ENCODE measurements around the gene CACNA1B.
"Not testable (repeated sequence)": the region's sequence is repeated elsewhere in the genome, so short reads cannot be mapped to it uniquely, and the experiment has no call there.

CACNA1B gene

GRCh38 chr9:137890768-137891587, 13.4 kb downstream of the CACNA1B start:
- DNase-seq, result not testable (repeated sequence)

- DNase-seq, result no peak
Observed at GRCh38 chr9:137891588-137892423, 14.2 kb downstream of the CACNA1B start.

- no peak for DNase-seq
Observed at GRCh38 chr9:137892424-137893191, 15.0 kb downstream of the CACNA1B start.

- no peak for DNase-seq
Observed at GRCh38 chr9:137893670-137894069, 16.1 kb downstream of the CACNA1B start.

GRCh38 chr9:137899551-137900360, 22.2 kb downstream of the CACNA1B start:
- DNase-seq, result no peak

DNA sequence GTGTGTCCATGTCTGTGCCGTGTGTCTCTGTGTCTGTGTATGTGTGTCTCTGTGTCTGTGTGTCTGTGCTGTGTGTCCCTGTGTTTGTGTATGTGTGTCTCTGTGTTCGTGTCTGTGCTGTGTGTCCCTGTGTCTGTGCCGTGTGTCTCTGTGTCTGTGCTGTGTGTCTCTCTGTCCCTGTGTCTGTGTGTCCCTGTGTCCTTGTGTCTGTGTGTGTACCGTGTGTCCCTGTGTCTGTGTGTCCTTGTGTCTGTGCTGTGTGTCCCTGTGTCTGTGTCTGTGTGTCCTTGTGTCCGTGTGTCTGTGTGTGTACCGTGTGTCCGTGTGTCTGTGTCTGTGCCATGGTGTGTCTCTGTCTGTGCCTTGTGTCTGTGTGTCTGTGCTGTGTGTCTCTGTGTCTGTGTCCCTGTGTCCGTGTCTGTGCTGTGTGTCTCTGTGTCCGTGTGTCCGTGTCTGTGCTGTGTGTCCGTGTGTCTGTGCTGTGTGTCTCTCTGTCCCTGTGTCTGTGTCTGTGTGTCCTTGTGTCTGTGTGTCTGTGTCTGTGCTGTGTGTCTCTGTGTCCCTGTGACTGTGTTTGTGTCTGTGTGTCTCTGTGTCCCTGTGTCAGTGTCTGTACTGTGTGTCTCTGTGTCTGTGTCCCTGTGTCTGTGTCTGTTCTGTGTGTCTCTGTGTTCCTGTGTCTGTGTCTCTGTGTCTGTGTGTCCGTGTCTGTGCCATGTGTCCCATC, 23.2 kb downstream of the CACNA1B start:
- DNase-seq, result no peak

DNA sequence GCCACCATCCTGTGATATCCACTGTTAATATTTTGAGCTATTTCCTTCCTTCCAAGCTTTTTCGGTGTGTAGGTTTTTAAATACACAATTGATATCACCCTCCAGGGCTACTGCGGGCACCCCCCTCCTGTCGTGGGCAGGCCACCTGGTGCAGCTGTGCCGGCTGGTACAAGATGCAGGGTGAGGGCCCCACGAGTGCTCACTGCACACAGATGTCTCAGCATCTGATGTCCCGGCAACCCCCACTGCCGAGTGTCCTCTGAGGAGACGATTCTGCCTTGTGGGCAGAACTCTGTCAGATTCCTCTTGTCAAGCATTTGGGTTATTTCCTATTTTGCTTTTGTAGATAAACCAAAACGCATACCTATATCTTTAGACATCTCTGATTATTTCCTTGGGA, 25.1 kb downstream of the CACNA1B start:
- DNase-seq, result no peak

- no peak for DNase-seq
Observed at GRCh38 chr9:137905740-137906139, 28.2 kb downstream of the CACNA1B start.

- no peak for DNase-seq
Observed at GRCh38 chr9:137907776-137908175, 30.2 kb downstream of the CACNA1B start.

GRCh38 chr9:137912671-137913070, 35.1 kb downstream of the CACNA1B start:
- DNase-seq, result no peak

DNA sequence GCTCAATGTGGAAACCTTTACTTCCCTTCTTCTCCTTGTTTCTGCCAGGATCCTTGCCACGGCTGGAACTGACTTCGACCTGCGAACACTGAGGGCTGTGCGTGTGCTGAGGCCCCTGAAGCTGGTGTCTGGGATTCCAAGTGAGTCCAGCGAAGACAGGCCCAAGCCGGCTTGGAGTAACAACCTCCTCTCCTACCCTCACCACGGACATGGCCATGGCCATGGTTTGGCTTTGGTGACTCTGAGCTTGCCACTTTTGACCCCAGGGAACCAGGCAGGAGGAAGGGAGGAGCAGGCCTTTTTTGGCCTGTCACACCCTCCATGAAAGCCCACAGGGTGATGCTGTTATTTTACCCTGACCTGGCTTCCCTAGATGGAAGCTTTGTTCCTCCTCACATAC, 35.5 kb downstream of the CACNA1B start:
- no peak for DNase-seq

GRCh38 chr9:137913771-137914767, 36.5 kb downstream of the CACNA1B start:
- no peak for DNase-seq

DNA sequence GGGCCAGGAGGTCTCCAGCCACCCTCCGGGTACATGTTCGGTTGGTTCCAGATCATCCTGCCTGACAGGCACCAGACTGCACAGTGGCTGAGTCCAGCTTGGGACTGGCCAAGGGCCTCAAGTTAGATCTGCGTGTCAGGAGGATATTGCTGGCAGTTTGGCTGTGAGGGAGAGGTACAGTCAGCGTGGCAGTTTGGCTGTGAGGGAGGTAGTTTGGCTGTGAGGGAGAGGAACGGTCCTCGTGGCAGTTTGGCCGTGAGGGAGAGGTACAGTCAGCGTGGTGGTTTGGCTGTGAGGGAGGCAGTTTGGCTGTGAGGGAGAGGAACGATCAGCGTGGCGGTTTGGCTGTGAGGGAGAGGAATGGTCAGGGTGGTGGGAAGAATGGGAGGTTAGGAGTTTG, 39.0 kb downstream of the CACNA1B start:
- DNase-seq, result no peak

DNA sequence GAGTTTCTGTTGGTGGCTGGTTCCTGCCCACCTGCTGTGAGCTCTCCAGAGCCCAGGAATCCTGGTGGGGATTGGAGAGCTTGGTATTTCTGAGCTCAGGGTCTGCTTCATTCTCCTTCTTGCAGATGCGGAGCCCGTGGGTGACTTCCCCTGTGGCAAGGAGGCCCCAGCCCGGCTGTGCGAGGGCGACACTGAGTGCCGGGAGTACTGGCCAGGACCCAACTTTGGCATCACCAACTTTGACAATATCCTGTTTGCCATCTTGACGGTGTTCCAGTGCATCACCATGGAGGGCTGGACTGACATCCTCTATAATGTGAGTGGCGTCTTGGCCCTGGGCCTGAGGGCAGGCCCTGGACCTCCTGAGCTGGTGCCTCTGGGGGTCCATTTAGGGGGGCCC, 39.5 kb downstream of the CACNA1B start:
- DNase-seq, result no peak

DNA sequence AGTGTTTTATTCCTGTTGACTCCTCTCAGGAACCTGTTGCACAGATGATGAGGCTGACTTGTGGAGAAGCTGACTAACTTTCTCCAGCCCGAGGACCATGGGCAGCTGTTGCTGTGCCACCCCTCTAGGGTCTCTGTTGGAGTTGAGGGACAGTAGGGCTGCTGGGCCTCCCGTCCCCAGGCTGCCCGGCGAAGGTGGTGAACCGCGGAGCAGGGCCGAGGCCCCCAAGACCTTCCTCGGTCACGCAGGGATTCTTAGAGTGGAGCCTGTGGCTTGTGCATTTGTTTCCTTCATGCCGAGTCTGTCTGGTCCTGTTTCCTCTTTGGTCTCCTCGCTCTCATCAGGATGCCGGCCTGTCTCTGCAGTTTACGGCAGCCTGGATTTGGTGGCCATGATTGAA, 40.2 kb downstream of the CACNA1B start:
- DNase-seq, result no peak

GRCh38 chr9:137918331-137919094, 40.9 kb downstream of the CACNA1B start:
- DNase-seq, result no peak

DNA sequence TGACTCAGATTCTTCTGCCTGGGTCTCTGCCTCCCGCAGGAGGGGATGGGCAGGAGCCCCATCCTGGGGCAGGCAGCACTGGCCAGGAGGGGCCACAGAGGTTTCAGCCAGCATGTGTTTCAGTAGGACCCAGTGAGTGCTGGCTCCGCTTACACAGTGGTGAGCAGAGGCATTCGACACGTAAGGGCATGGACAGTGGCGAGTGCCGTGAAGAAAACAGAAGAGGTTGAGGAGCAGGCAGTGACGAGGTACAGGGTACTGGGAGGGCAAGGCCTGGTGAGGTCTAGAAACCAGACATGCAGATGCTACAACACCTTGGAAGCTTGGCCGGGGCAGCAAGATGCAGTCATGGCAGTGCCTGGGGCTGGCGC, 41.5 kb downstream of the CACNA1B start:
- no peak for DNase-seq

GRCh38 chr9:137919649-137920141, 42.1 kb downstream of the CACNA1B start:
- no peak for DNase-seq

DNA sequence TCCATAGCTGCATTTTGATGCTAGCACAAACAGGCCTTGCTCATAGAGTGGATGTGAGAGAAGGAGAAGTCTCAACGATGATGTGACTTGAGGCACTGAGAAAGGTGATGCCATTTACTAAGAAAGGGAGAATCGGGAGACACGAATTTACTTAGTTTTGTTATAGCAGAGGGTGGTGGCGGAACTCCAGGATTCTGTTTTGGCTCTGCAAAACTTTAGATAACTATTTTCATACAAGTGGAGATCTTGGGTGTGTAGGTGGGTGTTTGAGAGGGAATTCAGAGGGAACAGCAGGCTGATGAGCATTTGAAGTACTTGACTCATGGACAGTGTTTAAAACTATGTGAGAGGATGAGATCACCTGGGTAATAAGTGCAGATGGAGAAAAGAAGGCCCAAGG, 43.2 kb downstream of the CACNA1B start:
- DNase-seq, result no peak

DNA sequence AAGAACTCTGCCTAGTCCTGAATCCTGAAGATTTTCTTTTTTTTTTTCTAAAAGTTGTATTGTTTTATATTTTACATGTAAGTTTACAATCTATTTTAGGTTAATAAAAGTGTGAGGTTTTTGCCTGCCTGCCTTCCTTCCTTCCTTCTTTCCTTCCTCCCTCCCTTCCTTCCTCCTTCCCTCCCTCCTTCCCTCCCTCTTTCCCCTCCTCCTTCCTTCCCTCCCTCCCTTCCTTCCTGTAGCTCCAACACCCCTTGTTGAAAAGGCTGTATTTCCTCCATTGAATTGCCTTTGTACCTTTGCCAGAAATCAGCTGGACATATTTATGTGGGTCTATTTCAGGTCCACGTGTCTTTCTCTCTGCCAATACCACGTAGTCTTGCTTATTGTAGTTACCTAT, 46.6 kb downstream of the CACNA1B start:
- no peak for DNase-seq
